RWPE1 (cell line): Measurements from ENCODE around the gene ST6GALNAC3.
"Not testable (repeated sequence)": the region's sequence is repeated elsewhere in the genome, so short reads cannot be mapped to it uniquely, and the experiment has no call there.

Experiments
- CTCF ChIA-PET: fragments of 350-600 bp; sonication (Branson Sonifier 250); formaldehyde crosslinking; extraction: SDS; loops from one replicate; lab custom pipeline; 2021; lab: Yijun Ruan, JAX
- POLR2A ChIA-PET: fragments of 400-600 bp; formaldehyde crosslinking; extraction: SDS; loops from one replicate; lab custom pipeline; 2020; ENCODE audit warnings: antibody characterized with exemption; ENCODE audit not compliant: low non-redundant PET; lab: Yijun Ruan, JAX
- DNase-seq: peaks from one replicate; pipeline ENCODE4 v3.0.0; 2012; ENCODE audit warnings: low spot score
- H3K27ac ChIP-seq: fragments of 450-650 bp; 2 replicates; pipeline ENCODE4 v1.5.1; 2017
- TF ChIP-seq, protein P1 (sequence below): fragments of 450-650 bp; conservative IDR thresholded peaks from 2 replicates; pipeline ENCODE4 v1.5.1; 2017; ENCODE audit warnings: low read depth, mild to moderate bottlenecking

Gene ST6GALNAC3

DNA sequence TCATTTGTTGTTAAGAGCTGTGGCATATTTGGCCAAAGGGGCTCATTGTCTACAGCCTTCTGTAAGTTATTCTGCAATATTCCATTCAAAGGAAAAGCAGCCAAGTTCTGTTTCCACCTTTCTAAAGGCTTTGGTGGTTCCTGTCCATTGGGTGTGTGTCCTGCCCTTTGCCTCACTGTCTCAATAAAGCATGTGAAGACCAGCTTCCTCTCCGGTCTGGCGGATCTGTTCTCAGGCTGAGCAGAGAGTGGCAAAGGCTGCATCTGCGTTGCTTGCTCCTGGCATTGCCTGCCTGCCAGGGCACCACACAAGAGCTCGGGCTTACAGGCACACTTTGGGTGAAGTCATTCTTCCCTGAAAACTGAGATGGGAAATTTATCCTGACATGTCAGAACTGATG, 34.9 kb downstream of the ST6GALNAC3 start:
- POLR2A ChIA-PET = no interaction called here
- CTCF ChIA-PET = no interaction called here
- DNase-seq = no peak
- TF ChIP-seq, protein P1, sequence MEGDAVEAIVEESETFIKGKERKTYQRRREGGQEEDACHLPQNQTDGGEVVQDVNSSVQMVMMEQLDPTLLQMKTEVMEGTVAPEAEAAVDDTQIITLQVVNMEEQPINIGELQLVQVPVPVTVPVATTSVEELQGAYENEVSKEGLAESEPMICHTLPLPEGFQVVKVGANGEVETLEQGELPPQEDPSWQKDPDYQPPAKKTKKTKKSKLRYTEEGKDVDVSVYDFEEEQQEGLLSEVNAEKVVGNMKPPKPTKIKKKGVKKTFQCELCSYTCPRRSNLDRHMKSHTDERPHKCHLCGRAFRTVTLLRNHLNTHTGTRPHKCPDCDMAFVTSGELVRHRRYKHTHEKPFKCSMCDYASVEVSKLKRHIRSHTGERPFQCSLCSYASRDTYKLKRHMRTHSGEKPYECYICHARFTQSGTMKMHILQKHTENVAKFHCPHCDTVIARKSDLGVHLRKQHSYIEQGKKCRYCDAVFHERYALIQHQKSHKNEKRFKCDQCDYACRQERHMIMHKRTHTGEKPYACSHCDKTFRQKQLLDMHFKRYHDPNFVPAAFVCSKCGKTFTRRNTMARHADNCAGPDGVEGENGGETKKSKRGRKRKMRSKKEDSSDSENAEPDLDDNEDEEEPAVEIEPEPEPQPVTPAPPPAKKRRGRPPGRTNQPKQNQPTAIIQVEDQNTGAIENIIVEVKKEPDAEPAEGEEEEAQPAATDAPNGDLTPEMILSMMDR = no peak
- H3K27ac ChIP-seq = no peak overlapping the region

DNA sequence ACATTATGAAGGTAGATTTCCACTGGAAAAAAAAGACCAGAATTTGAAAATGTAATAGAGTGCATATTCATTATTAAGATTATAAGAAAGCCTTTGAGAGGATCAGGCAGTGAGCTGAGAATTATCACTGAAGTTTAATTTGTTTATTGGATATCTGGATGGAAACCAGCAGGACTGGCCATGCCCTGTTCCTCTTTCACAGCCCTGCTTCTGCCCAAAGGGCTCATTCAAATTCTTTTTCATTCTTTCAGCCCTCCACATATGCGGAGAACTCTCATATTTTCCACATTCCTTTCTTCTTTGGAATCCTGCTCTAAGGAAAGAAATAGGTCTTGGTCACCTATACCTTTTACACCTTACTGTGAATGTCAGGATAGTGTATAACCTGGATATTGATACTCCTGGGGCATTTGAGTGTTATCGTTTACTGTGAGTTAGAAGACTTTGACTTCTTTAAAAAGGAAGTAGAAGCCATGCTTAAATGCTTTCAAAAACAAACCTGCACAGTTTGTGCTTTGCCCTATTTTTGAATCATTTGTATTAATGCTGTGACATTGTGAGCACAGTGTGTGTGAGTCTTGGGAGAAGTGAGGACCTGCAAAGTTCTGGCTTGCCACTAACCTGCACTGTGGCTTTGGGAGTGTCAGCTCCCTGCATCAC, 35.5 kb downstream of the ST6GALNAC3 start:
- ChIA-PET POLR2A (no interaction called here), CTCF (no interaction called here)
- TF ChIP-seq, protein P1 = no peak
- DNase-seq = no peak
- H3K27ac ChIP-seq = no peak overlapping the region

DNA sequence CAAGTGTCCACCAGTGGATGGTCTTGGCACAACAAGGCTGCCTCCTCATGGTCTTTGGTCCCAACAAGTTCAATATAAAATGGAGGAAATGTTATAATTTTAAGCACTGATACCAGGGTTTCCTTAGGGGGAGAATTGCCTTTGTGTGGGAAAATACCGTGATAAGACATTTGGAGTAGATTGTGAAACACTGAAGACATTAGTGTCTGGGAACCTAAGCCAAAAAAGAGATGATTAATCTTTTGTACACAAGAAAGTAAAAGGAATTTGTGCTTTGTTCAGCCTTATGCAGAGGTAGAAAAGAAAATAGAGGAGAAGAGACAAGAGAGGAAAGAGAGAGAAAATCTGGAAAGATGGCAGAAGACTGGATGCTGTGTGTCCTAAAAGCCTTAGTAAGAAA, 36.1 kb downstream of the ST6GALNAC3 start:
- CTCF ChIA-PET = no interaction called here
- no peak overlapping the region for H3K27ac ChIP-seq
- TF ChIP-seq, protein P1 = no peak
- POLR2A ChIA-PET = no interaction called here
- no peak for DNase-seq

DNA sequence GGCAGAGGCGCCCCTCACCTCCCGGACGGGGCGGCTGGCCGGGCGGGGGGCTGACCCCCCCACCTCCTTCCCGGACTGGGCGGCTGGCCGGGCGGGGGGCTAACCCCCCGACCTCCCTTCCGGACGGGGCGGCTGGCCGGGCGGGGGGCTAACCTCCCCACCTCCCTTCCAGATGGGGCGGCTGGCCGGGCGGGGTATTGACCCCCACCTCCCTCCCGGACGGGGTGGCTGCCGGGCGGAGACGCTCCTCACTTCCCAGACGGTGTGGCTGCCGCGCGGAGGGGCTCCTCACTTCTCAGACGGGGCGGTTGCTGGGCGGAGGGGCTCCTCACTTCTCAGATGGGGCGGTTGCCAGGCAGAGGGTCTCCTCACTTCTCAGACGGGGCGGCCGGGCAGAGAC, 37.8 kb downstream of the ST6GALNAC3 start:
- H3K27ac ChIP-seq, DNase-seq, CTCF ChIA-PET, POLR2A ChIA-PET: not testable (repeated sequence)

DNA sequence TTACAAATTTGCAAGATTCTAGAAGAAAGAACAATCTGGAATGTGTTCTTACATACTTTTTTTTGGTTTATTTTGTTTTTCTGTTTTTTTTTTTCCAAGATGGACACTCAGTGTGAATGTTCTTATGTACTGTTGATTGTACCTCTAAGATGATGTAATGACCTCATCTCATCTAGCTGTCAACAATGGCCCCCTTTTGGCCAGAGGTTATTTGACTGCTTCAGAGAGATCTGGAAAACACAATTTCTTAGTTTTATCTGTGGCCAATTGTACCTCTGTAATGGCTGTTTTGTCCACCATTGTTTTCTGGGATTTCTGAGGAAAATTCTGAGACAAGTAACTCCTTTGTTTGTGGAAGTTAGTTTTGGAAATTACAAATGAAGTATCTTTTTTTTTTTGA, 38.9 kb downstream of the ST6GALNAC3 start:
- TF ChIP-seq, protein P1 = no peak
- no peak overlapping the region for H3K27ac ChIP-seq
- ChIA-PET CTCF (no interaction called here), POLR2A (no interaction called here)
- no peak for DNase-seq

DNA sequence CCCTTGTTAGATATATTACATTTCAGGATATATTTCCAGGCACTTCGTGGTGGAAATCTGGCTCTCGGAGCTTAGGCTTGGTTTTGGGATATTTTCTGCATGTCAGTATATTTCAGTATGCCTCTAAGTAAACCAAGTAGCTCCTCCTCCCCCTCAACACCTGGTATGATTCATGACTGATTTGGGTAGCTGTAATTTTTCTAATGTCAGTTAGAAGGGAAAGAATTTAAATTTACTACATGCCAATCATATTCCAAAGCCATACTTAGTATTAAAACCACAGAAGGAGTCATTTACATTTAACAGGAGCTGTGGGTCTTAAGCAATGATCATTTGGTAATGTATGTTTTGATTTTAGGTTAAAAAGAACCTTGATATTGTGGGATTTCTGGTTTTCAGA, 40.6 kb downstream of the ST6GALNAC3 start:
- TF ChIP-seq, protein P1 = no peak
- CTCF ChIA-PET = interaction anchor here (0.6 kb wide), 1 partner anchor 50 kb away, joined by 5 read pairs; no protein-coding TSS in a partner anchor
- POLR2A ChIA-PET = no interaction called here
- DNase-seq = peak; percentile 3
- no peak overlapping the region for H3K27ac ChIP-seq

DNA sequence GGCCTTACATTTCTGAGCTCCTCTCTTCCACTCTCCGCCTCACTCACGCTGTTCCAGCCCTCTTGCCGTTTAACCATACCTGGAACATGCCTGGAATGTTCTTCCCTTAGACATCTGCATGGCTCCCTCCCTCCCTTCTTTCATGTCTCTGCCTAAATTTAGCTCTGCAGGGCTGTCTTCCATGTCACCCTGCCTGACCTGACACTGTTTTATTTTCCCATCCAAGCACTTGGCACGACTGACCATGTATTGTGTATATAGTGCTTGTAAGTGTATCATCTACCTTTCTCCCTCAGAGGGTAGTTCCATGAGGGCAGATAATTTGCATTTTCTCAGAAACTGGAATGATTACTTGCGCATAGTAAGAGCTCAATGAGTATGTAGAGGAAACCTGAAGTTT, 47.3 kb downstream of the ST6GALNAC3 start:
- CTCF ChIA-PET = interaction anchor here (0.6 kb wide), 1 partner anchor 29 kb away, joined by 3 read pairs; no protein-coding TSS in a partner anchor
- H3K27ac ChIP-seq = no peak overlapping the region
- POLR2A ChIA-PET = no interaction called here
- TF ChIP-seq, protein P1 = no peak
- no peak for DNase-seq
